H1 (cell line): ENCODE results near the gene TVP23A.

Experiments
- CTCF ChIP-seq, 3 experiments: IDR thresholded peaks; 1 replicate in 2 of 3; 2 replicates in 1 of 3; pipeline versions ENCODE4 v1.5.1 to v1.6.1; 2011; ENCODE audit warnings: low read length in 3 of 3, mild to moderate bottlenecking in 3 of 3, inconsistent platforms in 2 of 3, low read depth in 1 of 3, moderate library complexity in 1 of 3; ENCODE audit not compliant: insufficient read depth in 1 of 3; ENCODE audit errors: control extremely low read depth in 1 of 3
- MAFK ChIP-seq: IDR thresholded peaks from 2 replicates; pipeline ENCODE4 v1.6.1; 2012; ENCODE audit warnings: low read depth, mild to moderate bottlenecking, improper control_type of control experiment, low read length
- POLR2AphosphoS5 ChIP-seq: IDR thresholded peaks from 2 replicates; pipeline ENCODE4 v1.6.1; 2011; ENCODE audit warnings: low read depth, low read length
- TCF12 ChIP-seq: IDR thresholded peaks from 2 replicates; pipeline ENCODE4 v1.6.1; 2011; ENCODE audit warnings: low read depth, mild to moderate bottlenecking, low read length

GRCh38 chr16:10808218-10808617 lies 10.4 kb downstream of the TVP23A start:
- TF ChIP-seq CTCF (IDR thresholded peaks at IDR 0.05; ENCODE audit: control extremely low read depth in 1 of 3, insufficient read depth in 1 of 3, low read depth in 1 of 3, low read length in 3 of 3) (no peak), MAFK (no peak), TCF12 (no peak), POLR2AphosphoS5 (no peak)
